Putamen (tissue), 1 donor: ENCODE measurements around the gene VAV1.
A peak's percentile ranks its signal among the peaks of the same experiment; 100 is the strongest.
"Not testable (repeated sequence)": the region's sequence is repeated elsewhere in the genome, so short reads cannot be mapped to it uniquely, and the experiment has no call there.

ENCODE experiments used
- DNase-seq: peaks from one replicate; pipeline ENCODE4 v3.0.0-alpha.2; 2016; ENCODE audit warnings: low spot score

VAV1 gene

DNA sequence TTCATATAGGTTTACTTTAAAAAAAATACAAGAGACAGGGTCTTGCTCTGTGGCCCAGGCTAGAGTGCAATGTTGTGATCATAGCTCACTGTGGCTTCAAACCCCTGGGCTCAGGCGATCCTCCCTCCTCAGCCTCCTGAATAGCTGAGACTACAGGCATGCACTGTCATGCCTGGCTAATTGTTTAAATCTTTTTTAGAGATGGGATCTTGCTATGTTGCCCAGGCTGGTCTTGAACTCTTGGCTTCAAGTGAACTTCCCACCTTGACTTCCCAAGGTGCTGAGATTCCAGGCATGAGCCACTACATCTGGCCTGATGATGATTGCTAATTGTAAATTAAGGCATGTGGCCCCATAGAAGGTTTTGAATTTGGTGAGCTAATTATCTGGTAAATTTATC lies 79.5 kb downstream of the VAV1 start:
- no peak for DNase-seq

DNA sequence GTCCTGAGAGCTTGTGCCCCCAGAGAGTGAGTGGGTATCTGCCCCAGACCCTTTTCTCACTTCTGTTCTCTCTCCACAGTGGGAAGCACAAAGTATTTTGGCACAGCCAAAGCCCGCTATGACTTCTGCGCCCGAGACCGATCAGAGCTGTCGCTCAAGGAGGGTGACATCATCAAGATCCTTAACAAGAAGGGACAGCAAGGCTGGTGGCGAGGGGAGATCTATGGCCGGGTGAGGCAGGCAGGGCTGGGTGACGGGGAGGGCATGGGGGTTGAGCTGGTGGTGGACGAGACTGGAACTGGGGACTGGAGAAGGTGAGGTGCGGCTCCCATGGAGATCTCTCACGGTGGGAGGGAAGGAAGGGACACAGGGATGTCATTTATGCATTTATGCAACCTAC lies 81.4 kb downstream of the VAV1 start:
- DNase-seq, result no peak

DNA sequence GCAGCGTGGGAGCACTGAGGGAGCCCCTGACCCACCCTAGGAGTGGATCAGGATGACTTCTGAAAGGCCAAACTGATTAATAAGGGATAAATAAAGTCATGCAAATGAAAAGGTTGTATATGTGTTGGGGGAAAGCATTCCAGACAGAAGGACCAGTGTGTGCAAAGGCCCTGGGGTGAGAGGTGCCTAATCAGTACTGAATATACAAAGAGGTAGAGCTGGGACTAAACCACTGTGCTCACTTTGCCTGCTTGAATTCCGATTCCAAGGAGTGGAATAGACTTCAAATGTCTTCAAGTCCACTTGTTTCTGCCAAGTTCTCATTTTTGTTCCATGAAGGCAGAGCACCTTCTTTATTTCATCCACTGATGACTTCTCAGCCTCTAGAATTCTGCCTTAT lies 82.2 kb downstream of the VAV1 start:
- no peak for DNase-seq

DNA sequence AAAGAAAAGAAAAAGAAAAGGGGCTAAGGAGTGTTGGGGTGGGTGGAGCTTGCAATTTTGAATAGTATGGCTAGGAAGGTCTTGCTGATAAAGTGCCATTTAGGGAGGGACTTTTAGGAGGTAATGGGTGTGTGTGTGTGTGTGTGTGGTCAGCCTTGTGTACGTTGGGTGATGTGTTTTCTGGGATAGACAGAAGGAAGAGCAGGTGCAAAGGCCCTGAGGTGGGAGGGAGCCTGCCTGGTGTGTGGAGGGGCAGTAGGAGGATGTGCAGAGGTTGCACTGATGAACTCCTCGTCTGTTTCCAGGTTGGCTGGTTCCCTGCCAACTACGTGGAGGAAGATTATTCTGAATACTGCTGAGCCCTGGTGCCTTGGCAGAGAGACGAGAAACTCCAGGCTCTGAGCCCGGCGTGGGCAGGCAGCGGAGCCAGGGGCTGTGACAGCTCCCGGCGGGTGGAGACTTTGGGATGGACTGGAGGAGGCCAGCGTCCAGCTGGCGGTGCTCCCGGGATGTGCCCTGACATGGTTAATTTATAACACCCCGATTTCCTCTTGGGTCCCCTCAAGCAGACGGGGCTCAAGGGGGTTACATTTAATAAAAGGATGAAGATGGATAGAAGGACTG lies 84.4 kb downstream of the VAV1 start:
- DNase-seq, result no peak

DNA sequence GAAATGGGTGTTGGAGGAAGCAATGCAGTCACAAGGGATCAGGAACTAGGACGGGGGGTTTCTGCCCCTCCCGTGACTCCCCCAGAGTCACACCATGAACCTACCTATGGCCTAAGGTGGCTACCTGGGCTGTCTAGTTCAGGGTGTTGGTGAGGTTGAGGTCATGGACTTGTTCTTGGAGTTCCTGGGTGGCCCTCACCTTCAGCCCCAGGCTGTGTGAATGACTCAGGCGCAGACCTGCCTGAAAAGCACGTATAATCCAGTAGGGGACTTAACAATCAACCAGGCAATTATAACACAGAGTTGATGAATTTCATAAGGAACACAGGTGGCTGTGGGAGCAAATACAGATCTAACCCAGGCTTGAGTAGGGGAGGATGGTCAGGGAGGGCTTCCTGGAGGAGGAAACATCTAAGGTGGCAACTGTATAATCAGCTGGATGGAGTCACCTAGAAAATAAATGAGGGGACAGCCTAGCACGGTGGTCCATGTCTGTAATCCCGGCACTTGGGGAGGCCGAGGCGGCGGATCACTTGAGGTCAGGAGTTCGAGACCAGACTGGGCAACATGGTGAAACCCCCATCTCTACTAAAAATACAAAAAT lies 89.3 kb downstream of the VAV1 start:
- DNase-seq, result no peak

DNA sequence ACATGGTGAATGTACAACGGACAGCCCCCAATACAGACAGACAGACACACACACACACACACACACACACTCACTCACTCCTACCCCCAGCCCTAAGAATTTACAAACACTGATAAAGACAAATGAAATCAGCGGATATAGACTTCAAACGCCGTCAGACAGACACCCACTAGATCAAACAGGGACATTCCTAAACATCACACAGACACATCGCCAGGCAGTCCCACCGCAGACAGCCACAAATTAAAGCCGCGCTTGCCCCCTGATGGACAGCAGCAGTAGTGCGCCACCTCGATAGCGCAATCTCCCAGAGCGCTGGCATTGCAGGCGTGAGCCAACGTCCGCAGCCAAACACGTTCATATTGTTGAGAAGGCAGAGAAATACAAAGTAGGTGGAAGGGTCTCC lies 90.2 kb downstream of the VAV1 start:
- DNase-seq, result peak; percentile 36

DNA sequence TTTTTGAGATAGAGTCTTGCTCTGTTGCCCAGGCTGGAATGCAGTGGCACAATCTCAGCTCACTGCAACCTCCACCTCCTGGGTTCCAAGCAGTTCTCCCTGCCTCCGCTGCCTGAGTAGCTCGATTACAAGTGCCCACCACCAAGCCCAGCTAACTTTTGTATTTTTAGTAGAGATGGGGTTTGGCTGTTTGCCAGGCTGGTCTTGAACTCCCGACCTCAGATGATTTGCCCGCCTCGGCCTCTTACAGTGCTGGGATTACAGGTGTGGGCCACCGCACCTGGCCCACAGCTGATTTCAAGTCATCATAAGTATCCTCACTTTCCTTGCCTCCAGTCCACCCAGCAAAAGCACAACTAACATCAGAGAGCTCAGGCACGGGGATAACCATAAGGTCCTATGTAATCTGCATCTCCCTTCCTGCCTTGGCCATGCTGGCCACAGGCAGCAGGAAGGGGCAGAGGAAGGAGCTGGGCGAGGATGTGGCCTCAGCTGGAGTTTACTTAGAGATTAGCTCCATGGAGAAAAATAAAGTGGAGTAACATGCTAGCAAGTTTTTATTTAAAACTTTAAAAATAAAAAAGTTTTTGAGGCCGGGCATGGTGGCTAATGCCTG lies 91.9 kb downstream of the VAV1 start:
- no peak for DNase-seq

DNA sequence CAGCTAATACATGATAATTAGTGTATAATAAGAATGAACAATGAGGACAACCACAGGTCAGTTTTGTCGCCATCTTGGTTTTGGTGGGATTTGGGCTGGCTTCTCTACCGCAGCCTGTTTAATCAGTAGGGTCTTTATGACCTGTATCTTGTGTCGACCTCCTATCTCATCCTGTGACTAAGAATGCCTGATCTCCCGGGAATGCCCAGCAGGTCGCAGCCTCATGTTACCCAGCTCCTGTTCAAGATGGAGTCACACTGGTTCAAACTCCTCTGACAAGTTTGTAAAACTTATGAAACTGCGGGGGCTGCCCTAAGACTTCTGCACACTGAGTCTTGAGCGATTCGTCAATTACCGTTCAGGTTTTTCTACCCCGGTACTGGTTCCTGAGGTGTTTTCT lies 93.3 kb downstream of the VAV1 start:
- DNase-seq, result no peak

DNA sequence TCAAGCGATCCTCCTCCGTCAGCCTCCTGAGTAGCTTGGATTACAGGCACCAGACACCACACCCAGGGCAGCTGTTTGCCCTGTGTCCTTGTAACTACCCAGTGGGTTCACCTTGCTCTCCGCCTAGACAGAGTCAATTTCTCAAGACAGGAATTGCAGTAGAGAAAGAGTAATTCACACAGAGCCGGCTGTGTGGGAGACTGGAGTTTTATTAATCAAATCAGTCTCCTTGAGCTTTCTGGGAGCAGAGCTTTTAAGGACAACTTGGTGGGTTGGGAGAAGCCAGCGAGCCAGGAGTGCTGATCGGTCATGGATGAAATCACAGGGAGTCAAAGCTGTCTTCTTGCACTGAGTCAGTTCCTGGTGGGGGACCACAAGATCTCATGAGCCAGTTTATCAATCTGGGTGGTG lies 94.2 kb downstream of the VAV1 start:
- DNase-seq, result no peak

DNA sequence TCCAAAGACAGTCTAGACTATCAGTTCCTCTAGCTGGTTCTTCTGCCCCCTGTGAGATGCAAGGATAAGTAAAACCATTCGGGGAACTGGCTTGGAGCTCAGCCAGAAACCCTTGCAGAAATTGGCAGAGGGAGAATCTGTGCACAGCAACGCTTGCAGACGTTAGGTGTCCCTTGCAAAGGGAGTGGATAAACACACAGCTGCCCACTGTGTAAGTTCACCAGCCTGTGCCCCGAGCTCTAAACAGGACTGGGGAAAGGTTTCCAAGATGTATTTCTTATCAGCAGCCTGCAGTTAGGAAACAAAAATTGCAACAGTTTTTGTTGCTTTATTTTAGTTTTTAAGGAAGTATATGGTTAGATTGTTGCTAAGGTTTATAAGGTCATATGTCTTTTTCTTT lies 95.8 kb downstream of the VAV1 start:
- no peak for DNase-seq

DNA sequence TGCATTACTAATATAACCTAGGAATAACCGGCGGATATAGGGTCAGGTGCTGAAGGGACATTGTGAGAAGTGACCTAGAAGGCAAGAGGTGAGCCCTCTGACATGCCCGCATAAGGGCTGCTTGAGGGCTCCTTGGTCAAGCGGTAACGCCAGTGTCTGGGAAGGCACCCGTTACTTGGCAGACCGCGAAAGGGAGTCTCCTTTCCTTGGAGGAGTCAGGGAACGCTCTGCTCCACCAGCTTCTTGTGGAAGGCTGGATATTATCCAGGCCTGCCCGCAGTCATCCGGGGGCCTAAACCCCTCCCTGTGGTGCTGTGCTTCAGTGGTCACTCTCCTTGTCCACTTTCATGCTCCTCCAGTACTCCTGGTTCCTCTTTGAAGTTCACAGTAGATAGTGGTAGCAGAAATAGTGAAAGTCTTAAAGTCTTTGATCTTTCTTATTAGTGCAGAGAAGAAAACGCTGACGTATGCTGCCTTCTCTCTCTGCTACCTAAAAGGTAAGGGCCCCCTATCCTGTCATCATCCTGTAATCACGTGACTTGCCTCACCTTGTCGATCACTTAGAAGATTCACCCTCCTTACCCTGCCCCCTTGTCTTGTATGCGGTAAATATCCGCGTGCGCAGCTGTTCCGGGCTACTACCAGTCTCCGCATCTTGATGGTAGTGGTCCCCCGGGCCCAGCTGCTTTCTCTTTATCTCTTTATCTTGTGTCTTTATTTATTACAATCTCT lies 96.8 kb downstream of the VAV1 start:
- not testable (repeated sequence) for DNase-seq

DNA sequence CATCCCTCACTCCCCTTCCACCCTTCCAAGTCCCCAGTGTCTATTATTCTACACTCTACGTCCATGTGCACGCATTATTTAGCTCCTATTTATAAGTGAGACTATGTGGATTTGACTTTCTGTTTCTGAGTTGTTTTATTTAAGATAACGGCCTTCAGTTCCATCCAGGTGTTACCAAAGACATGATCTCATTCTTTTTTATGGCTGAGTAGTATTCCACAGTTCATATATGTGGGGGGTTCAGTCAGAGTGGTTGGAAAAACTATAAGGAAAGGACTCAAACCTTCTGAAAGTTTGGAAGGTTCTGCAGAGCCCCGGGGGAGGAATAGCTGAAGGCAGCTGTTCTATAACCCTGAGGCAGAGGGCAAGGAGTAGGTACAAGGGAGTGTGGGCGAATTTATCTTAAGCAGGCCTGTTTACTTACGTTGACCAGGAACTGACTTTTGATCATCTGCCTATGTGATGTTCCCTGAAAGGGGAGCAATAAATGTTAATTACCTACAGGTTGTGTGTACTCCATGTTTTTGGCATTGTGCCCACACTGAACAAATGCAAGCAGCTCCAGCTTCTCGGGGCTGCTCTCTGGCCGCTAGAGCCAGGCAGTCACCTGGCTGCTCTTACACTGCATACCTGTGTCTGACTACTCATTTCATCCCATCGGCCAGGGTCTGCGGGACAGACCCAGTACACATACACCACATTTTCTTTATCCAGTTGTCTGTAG lies 101.4 kb downstream of the VAV1 start:
- DNase-seq, result no peak

DNA sequence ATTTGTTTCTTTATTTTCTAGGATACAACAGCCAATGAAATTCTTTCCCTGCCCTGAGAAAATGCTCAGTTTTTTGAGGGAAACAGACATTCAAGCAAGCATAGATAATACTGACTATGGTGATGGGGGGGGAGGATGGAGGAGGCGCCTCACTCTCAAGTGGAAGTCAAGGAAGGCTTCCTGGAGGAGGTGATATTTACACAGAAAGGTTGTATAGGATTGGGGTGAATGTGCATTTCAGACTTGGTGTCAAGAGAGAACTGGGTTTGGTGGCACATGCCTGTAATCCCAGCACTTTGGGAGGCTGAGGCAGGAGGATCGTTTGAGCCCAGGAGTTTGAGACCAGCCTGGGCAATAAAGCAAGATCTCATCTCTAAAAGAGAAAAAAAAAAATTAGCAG lies 102.7 kb downstream of the VAV1 start:
- DNase-seq, result no peak

DNA sequence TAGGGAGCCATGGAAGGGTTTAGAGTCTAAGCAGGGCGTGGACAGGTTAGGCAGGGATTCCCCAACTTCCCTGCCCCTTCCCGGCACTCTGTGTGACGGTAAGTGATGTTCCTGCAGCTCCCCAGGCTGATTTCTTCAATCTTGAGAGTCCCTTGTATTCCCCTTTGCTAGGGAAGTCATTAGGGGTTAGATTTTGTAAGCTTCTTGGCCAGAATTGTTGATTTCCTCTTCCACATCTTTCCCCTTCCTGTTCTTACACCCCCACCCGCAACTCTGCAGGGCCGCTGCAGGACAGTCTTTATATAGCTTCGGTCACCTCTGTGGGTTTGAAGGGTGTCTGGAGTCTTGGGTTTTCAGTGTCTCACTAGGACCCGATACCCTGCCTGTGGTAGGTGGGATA lies 104.2 kb downstream of the VAV1 start:
- no peak for DNase-seq

DNA sequence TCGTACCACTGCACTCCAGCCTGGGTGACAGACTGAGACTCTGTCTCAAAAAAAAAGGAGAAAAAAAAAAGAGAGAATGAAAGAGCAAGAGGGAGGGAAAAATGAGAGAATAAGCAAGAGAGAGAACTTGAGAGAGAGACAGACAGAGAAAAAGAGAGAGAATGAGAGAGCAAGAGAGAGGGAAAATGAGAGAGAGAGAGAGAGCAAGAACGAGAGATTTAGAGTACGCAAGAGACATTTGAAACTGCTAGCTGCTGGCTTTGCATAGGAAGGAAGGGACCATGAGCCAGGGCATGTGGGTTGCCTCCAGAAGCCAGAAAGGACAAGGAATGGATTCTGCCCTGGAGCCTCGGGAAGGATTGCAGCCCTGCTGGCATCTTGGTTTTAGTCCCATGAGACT lies 105.3 kb downstream of the VAV1 start:
- no peak for DNase-seq

DNA sequence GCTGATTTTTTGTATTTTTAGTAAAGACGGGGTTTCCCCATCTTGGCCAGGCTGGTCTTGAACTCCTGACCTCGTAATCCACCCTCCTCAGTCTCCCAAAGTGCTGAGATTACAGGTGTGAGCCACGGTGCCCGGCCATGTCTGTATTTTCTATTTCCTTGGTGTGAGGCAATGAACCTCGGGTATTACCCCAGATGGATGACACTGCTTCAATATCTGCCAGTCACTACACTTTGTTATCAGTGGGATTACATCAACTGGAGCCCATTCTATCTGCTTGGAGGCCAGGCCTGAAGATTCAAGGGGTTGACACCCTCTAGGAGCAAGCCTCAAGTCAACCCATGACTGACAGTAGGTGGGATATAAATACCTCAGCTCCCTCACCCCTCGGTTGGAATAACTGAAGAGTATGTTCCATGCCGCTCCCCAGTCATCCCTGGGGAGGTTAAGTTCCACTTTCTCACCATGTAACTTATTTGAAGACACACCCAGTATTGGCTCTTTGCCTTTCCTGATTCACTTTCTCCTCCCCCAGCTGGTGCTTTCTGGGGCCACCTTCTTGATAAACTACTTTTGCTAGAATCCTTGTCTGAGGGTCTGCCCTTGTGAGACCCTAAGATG lies 113.9 kb downstream of the VAV1 start:
- DNase-seq, result no peak

DNA sequence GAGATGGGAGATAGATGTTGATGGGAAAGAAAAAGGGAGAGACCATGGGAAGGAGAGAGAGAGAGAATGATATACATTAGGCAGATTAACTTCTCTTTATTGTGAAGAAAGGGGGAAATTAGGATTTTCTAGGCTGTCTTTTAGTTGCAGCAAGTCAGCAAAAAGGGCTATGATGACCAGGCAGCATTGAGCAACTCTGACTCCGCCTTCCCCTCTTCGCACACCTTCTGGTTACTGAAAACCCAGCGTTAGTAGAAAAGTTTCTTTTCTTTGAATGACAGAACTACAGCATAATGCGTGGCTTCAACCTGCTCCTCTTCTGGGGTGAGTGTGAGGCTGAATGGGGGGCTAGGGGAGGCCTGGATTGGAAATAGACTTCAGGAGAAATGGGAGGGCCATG lies 114.8 kb downstream of the VAV1 start, which contains the start of gene ADGRE1:
TSS of gene ADGRE1 (plus strand) at position 264 of the 400 bp plus-strand sequence. CDS start at position 294, 30 bp downstream.
- no peak for DNase-seq

DNA sequence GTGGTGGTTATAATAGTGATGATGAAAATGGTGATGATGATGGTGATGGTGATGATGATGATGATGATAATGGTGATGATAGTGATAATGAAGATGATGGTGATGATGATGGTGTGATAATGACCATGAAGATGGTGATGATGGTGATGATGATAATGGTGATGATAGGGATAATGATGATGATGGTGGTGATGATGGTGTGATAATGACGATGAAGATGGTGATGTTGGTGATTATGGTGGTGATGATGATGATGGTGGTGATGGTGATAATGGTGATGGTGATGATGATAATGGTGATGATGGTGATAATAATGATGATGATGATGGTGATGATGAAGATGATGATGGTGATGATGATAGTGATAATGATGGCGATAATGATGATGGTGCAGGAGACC lies 116.5 kb downstream of the VAV1 start:
- no peak for DNase-seq

DNA sequence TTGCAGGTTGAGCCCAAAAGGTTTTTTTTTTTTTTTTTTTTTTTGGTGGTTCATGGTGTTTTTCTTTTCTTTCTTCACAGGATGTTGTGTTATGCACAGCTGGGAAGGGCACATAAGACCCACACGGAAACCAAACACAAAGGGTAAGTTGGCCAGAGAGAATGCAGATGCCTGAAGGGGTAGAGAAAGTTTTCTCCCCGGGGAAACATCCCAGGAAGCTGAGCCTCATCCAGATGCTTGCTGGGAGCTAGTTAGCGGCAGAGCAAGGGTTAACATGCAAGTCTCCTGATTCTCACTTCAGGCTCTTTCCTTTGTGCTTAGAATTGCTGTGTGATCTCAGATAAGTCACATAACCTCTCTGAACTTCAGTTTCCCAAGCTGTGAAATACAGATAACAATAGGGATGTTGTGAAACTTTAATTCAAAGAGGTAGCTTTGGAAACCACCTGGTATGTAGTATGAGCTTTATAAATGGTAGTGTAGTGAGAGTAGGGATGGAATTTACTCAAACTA lies 117.9 kb downstream of the VAV1 start:
- DNase-seq, result no peak

DNA sequence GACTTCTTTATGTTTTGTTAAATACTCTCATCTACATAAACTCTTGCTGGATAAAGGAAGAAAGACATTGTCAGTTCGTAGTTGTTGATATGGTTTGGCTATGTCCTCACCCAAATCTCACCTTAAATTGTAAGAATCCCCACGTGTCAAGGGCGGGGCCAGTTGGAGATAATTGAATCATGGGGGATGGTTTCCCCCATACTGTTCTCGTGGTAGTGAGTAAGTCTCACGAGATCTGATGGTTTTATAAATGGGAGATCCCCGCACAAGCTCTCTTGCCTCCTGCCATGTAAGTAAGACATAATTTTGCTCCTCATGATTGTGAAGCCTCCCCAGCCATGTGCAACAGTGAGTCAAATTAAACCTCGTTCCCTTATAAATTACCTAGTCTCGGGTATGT lies 118.4 kb downstream of the VAV1 start:
- no peak for DNase-seq

DNA sequence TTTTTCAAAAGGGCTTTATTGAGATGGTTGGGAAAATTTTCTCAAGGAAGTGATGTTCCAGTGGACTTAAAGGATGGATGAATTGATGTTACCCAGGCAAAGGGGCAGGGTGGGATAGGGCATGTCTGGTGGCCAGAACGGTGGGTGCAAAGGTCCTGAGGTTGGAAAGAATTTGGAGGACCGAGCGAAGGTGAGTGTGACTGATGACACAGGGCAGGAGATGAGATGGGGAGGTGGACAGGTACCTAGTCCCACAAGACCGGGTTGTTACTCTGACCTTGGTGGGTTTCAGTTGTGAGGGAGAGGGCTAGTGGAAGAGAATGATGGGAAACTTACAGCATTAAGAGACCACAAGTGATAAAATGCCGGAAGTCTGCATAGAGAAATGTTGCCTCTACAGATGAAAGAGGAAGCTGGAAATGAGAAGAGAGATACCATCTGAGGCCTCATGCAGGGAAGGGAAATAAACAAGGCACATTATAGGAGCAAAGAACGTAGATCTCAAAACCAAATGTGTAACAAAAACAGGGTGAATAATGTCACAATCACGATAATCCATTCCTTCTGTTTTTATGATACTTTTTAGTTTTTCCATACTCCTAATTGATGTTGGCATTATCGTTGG lies 119.4 kb downstream of the VAV1 start:
- DNase-seq, result no peak
